GM12878 (cell line): ENCODE results near the gene USP37. TPM values are rescaled to one million over a fixed set of nuclear protein-coding genes. Genes with fewer than 3 reads are reported as not detected.

ENCODE experiments used
- ATAC-seq: fragments of 200-7000 bp; cut with Tn5 transposase; 3 replicates; pipeline ENCODE4 v1.9.1; 2020; ENCODE audit warnings: mild to moderate bottlenecking, moderate library complexity
- BruUV-seq: library from RNA; stranded (reverse); fragments of 400-500 nt; replicated peaks from 2 replicates; lab custom pipeline; 2021; lab: Mats Ljungman, UMichigan
- CTCF ChIA-PET: fragments of 300-600 bp; sonication (Branson Sonifier 250); formaldehyde crosslinking; extraction: SDS; loops from one replicate; lab custom pipeline; 2021; ENCODE audit warnings: inconsistent platforms; lab: Yijun Ruan, JAX
- POLR2A ChIA-PET: fragments of 350-600 bp; formaldehyde crosslinking; extraction: SDS; loops from one replicate; lab custom pipeline; 2021; ENCODE audit warnings: inconsistent platforms; lab: Charles Lee
- RAD21 ChIA-PET: fragments of 300-600 bp; sonication (Branson Sonifier 250); formaldehyde crosslinking; loops from one replicate; lab custom pipeline; 2023; ENCODE audit warnings: antibody characterized with exemption; ENCODE audit not compliant: unreplicated experiment; lab: Charles Lee
- SMC1A ChIA-PET: fragments of 300-600 bp; sonication (Branson Sonifier 250); formaldehyde crosslinking; loops from one replicate; lab custom pipeline; 2023; ENCODE audit not compliant: unreplicated experiment, uncharacterized antibody; lab: Charles Lee
- DNase-seq: peaks from one replicate; pipeline ENCODE4 v3.0.0-alpha.2; 2011; ENCODE audit warnings: low read depth, low spot score
- FAIRE-seq: peaks from 3 replicates; lab custom pipeline; 2011; peaks lifted over from hg19 to GRCh38; lab: Jason Lieb, UNC
- H2AFZ ChIP-seq: 2 replicates; pipeline ENCODE4 v1.6.0; 2011; ENCODE audit warnings: low read depth, low read length, control low read depth; ENCODE audit not compliant: control insufficient read depth
- H3K27ac ChIP-seq: 2 replicates; pipeline ENCODE4 v1.5.1; 2011; ENCODE audit warnings: control low read depth; ENCODE audit not compliant: control insufficient read depth, insufficient read depth
- H3K27me3 ChIP-seq, 2 experiments: replicated peaks in 1 of 2; 2 replicates each; pipeline versions ENCODE4 v1.6.0 to v1.6.1; 2011; ENCODE audit warnings: low read length in 1 of 2; ENCODE audit not compliant: control insufficient read depth in 2 of 2, insufficient read depth in 2 of 2
- H3K36me3 ChIP-seq, 2 experiments: 2 replicates each; pipeline ENCODE4 v1.5.1; 2011; ENCODE audit warnings: low read length in 1 of 2; ENCODE audit not compliant: control insufficient read depth in 2 of 2, insufficient read depth in 2 of 2
- H3K4me1 ChIP-seq: 2 replicates; pipeline ENCODE4 v1.6.1; 2011; ENCODE audit warnings: mild to moderate bottlenecking, low read length, moderate library complexity, mixed read lengths; ENCODE audit not compliant: control insufficient read depth, insufficient read depth
- H3K4me2 ChIP-seq: 2 replicates; pipeline ENCODE4 v1.6.0; 2011; ENCODE audit warnings: control low read depth; ENCODE audit not compliant: control insufficient read depth, insufficient read depth
- H3K4me3 ChIP-seq: fragments of 200-600 bp; sonication (generic); 2 replicates; pipeline ENCODE4 v1.5.1; 2016
- H3K79me2 ChIP-seq: 2 replicates; pipeline ENCODE4 v1.6.0; 2011; ENCODE audit warnings: low read length; ENCODE audit not compliant: control insufficient read depth, insufficient read depth
- H3K9ac ChIP-seq: 2 replicates; pipeline ENCODE4 v1.8.0; 2011; ENCODE audit warnings: low read length, control low read depth, mixed read lengths; ENCODE audit not compliant: control insufficient read depth, insufficient read depth
- H3K9me3 ChIP-seq: replicated peaks from 3 replicates; pipeline ENCODE4 v1.5.1; 2011; ENCODE audit warnings: mild to moderate bottlenecking, low read length; ENCODE audit not compliant: control insufficient read depth, insufficient read depth
- H4K20me1 ChIP-seq: 2 replicates; pipeline ENCODE4 v1.6.0; 2011; ENCODE audit not compliant: control insufficient read depth, insufficient read depth
- ATF7 ChIP-seq: fragments of 450-650 bp; IDR thresholded peaks from 2 replicates; pipeline ENCODE4 v1.6.1; 2016; ENCODE audit warnings: low read depth, mild to moderate bottlenecking
- BHLHE40 ChIP-seq, 2 experiments: fragments of 450-650 bp in 1 of 2; IDR thresholded peaks; 2 replicates each; pipeline ENCODE4 v1.6.1; 2011 to 2017; ENCODE audit warnings: low read depth in 2 of 2, borderline replicate concordance in 1 of 2, improper control_type of control experiment in 1 of 2, low read length in 1 of 2, mild to moderate bottlenecking in 1 of 2
- BRCA1 ChIP-seq: IDR thresholded peaks from 2 replicates; pipeline ENCODE4 v1.6.1; 2011; ENCODE audit warnings: low read depth, low read length, improper control_type of control experiment
- CBX5 ChIP-seq: sonication (generic); IDR thresholded peaks from 2 replicates; pipeline ENCODE4 v1.6.1; 2016; ENCODE audit warnings: low read depth, moderate library complexity, mild to moderate bottlenecking, inconsistent platforms
- CHD4 ChIP-seq: fragments of 200-600 bp; sonication (generic); IDR thresholded peaks from 2 replicates; pipeline ENCODE4 v1.6.1; 2016; ENCODE audit warnings: mild to moderate bottlenecking
- EP300 ChIP-seq, 2 experiments: fragments of 150-350 bp in 1 of 2; IDR thresholded peaks; 2 replicates each; pipeline ENCODE4 v1.6.1; 2011 to 2012; ENCODE audit warnings: low read depth in 2 of 2, low read length in 2 of 2, borderline replicate concordance in 1 of 2, improper control_type of control experiment in 1 of 2, inconsistent platforms in 1 of 2; ENCODE audit not compliant: control insufficient read depth in 1 of 2
- NBN ChIP-seq: fragments of 450-650 bp; IDR thresholded peaks from 2 replicates; pipeline ENCODE4 v1.6.1; 2016
- POU2F2 ChIP-seq: IDR thresholded peaks from 3 replicates; pipeline ENCODE4 v1.6.1; 2011; ENCODE audit warnings: low read depth, mild to moderate bottlenecking, low read length, borderline replicate concordance
- SMC3 ChIP-seq: IDR thresholded peaks from 2 replicates; pipeline ENCODE4 v1.6.1; 2011; ENCODE audit warnings: low read length, improper control_type of control experiment, borderline replicate concordance
- WGBS: methylation state at CpG from one replicate; pipeline ENCODE4 v1.1.6; 2016; ENCODE audit warnings: low lambda C conversion rate; ENCODE audit not compliant: insufficient replicate concordance, insufficient coverage; ENCODE audit errors: missing lambda C conversion rate; 5-methylcytosine and 5-hydroxymethylcytosine counted together
- in situ Hi-C: fragments of 300-500 bp; cut with MboI; formaldehyde crosslinking; loops from 9 replicates; pipeline ENCODE4 v1.14.3; 2018; ENCODE audit warnings: mixed read lengths
- intact Hi-C: fragments of 100-400 bp; cut with micrococcal nuclease; formaldehyde crosslinking; loops from one replicate; pipeline ENCODE4 v1.14.2; 2022; ENCODE audit not compliant: unreplicated experiment
- polyA plus RNA-seq, 11 experiments: library from polyadenylated mRNA; depleted of rRNA in 4 of 11; unstranded in 6 of 11; stranded (reverse) in 5 of 11; fragments of >200 nt; fragmentation: Nextera tagmentation in 4 of 11; fragmentation: Illumina TruSeq in 1 of 11; extraction: Ambion mirVana in 4 of 11; extraction: Trizol in 1 of 11; gene quantifications; 1 replicate in 1 of 11; 2 replicates in 10 of 11; pipeline versions ENCODE4 v1.2.1 to v1.2.3, GENCODE V29; 2011 to 2016; ENCODE audit warnings: inconsistent platforms in 2 of 11, missing spikeins in 2 of 11, low read depth in 1 of 11
- total RNA-seq, 4 experiments: library from RNA; depleted of rRNA in 3 of 4; stranded (reverse); fragments of >200 nt in 3 of 4; fragmentation: Illumina TruSeq in 1 of 4; extraction: Trizol in 1 of 4; gene quantifications; 2 replicates each; pipeline versions ENCODE4 v1.2.1 to v1.2.3, GENCODE V29; 2013 to 2021
- TF ChIP-seq, protein P1 (sequence below): fragments of 450-650 bp; IDR thresholded peaks from 2 replicates; pipeline ENCODE4 v1.6.1; 2017; ENCODE audit warnings: antibody characterized with exemption, mild to moderate bottlenecking, moderate library complexity
- TF ChIP-seq, protein P2 (sequence below): fragments of 450-650 bp; IDR thresholded peaks from 2 replicates; pipeline ENCODE4 v1.6.1; 2017; ENCODE audit warnings: borderline replicate concordance
- TF ChIP-seq, protein P3 (sequence below): IDR thresholded peaks from 2 replicates; pipeline ENCODE4 v1.6.1; 2011; ENCODE audit warnings: borderline replicate concordance, low read depth, mild to moderate bottlenecking, moderate library complexity, mixed read lengths, low read length; ENCODE audit not compliant: insufficient read depth; ENCODE audit errors: extremely low read length
- TF ChIP-seq, protein P4 (sequence below): fragments of 450-650 bp; IDR thresholded peaks from 2 replicates; pipeline ENCODE4 v1.6.1; 2016; ENCODE audit warnings: mild to moderate bottlenecking

The USP37 gene
- total and polyA plus RNA-seq, 10 of the 15 experiments (the other 5 are each of a cell fraction or from before 2014, with no cell fraction given): 2.8 to 16.0 (median 10.4) TPM

DNA sequence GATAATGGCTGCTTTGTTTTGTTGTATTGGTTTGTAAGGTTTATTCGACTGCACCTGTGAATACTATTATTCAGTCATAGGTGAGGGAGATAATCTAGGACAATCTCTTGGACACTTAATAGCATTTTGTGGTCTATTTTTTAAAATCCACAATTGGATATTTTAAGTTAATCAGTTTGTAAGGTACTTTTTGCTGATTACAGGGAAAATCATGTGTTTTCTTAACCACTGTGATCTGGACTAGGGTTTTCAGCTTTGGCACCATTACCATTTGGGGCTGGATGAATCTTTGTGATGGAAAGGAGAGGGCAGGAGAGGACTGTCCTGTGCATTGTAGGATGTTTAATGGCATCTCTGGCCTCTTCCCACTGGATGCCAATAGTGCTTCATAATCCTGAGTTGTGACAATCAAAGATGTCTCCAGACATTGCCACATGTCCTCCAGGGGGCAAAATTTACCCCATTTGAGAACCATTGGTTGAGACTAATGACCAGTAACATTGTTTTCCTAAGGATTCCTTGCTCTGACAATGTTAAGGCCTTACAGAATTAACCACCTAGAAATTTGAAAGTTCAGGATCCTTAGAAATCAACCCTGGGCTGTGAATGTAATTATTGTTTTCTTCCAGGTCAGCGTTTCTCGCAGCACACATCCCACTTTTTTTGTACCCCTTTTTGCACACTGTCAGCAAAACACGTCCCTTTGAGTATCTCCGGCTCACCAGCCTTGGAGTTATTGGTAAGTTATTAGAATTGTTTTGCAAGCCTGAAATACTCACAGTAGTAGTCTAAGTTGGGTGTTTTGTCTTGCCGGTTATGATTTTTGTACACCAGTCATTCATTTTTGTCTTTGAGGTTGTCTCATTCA is 16.1 kb upstream of the USP37 start:
- no peak for ATAC-seq
- RAD21 ChIA-PET: no interaction called here
- H3K4me2 ChIP-seq: no peak overlapping the region
- H4K20me1 ChIP-seq: no peaks in the 10 kb centered on the region
- in situ Hi-C loops: no loop called here
- SMC1A ChIA-PET: no interaction called here
- H3K4me3 ChIP-seq: no peak overlapping the region
- FAIRE-seq: no peak
- peaks cover 5 to 35% of the 10 kb centered on the region in 2 experiments for H3K36me3 ChIP-seq
- intact Hi-C loops: no loop called here
- no peak overlapping the region for H3K27ac ChIP-seq
- BruUV-seq: no TSS peak
- no peaks in the 10 kb centered on the region for H3K27me3 ChIP-seq
- H3K4me1 ChIP-seq: no peaks in the 10 kb centered on the region
- POLR2A ChIA-PET: no interaction called here
- no peak overlapping the region for H2AFZ ChIP-seq
- no peak for TF ChIP-seq BRCA1
- TF ChIP-seq, protein P1, sequence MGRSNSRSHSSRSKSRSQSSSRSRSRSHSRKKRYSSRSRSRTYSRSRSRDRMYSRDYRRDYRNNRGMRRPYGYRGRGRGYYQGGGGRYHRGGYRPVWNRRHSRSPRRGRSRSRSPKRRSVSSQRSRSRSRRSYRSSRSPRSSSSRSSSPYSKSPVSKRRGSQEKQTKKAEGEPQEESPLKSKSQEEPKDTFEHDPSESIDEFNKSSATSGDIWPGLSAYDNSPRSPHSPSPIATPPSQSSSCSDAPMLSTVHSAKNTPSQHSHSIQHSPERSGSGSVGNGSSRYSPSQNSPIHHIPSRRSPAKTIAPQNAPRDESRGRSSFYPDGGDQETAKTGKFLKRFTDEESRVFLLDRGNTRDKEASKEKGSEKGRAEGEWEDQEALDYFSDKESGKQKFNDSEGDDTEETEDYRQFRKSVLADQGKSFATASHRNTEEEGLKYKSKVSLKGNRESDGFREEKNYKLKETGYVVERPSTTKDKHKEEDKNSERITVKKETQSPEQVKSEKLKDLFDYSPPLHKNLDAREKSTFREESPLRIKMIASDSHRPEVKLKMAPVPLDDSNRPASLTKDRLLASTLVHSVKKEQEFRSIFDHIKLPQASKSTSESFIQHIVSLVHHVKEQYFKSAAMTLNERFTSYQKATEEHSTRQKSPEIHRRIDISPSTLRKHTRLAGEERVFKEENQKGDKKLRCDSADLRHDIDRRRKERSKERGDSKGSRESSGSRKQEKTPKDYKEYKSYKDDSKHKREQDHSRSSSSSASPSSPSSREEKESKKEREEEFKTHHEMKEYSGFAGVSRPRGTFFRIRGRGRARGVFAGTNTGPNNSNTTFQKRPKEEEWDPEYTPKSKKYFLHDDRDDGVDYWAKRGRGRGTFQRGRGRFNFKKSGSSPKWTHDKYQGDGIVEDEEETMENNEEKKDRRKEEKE: no peak
- no peak for TF ChIP-seq CBX5
- TF ChIP-seq EP300 (IDR thresholded peaks at IDR 0.05; ENCODE audit: borderline replicate concordance in 1 of 2, control insufficient read depth in 1 of 2, low read depth in 2 of 2, low read length in 2 of 2): no peak
- TF ChIP-seq NBN: no peak
- TF ChIP-seq ATF7: no peak
- no peak for TF ChIP-seq BHLHE40 (IDR thresholded peaks at IDR 0.05; ENCODE audit: borderline replicate concordance in 1 of 2, low read depth in 2 of 2, low read length in 1 of 2)
- TF ChIP-seq CHD4: no peak
- TF ChIP-seq, protein P2, sequence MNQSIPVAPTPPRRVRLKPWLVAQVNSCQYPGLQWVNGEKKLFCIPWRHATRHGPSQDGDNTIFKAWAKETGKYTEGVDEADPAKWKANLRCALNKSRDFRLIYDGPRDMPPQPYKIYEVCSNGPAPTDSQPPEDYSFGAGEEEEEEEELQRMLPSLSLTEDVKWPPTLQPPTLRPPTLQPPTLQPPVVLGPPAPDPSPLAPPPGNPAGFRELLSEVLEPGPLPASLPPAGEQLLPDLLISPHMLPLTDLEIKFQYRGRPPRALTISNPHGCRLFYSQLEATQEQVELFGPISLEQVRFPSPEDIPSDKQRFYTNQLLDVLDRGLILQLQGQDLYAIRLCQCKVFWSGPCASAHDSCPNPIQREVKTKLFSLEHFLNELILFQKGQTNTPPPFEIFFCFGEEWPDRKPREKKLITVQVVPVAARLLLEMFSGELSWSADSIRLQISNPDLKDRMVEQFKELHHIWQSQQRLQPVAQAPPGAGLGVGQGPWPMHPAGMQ: no peak
- TF ChIP-seq SMC3: no peak
- no peak for TF ChIP-seq POU2F2
- TF ChIP-seq, protein P3, sequence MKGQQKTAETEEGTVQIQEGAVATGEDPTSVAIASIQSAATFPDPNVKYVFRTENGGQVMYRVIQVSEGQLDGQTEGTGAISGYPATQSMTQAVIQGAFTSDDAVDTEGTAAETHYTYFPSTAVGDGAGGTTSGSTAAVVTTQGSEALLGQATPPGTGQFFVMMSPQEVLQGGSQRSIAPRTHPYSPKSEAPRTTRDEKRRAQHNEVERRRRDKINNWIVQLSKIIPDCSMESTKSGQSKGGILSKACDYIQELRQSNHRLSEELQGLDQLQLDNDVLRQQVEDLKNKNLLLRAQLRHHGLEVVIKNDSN: no peak
- TF ChIP-seq, protein P4, sequence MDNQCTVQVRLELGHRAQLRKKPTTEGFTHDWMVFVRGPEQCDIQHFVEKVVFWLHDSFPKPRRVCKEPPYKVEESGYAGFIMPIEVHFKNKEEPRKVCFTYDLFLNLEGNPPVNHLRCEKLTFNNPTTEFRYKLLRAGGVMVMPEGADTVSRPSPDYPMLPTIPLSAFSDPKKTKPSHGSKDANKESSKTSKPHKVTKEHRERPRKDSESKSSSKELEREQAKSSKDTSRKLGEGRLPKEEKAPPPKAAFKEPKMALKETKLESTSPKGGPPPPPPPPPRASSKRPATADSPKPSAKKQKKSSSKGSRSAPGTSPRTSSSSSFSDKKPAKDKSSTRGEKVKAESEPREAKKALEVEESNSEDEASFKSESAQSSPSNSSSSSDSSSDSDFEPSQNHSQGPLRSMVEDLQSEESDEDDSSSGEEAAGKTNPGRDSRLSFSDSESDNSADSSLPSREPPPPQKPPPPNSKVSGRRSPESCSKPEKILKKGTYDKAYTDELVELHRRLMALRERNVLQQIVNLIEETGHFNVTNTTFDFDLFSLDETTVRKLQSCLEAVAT: no peak
- DNase-seq: no peak
- H3K79me2 ChIP-seq: peaks cover 2% of the 10 kb centered on the region
- 98% methylated on average over 6 of the region's 6 CpGs for WGBS
- CTCF ChIA-PET: no interaction called here
- no peaks in the 10 kb centered on the region for H3K9me3 ChIP-seq
- no peak overlapping the region for H3K9ac ChIP-seq
